GM12891 (cell line): Measurements from ENCODE around the gene TEC.

Experiments
- POLR2A ChIP-seq: IDR thresholded peaks from 2 replicates; pipeline ENCODE4 v1.6.1; 2011; ENCODE audit warnings: low read depth, low read length, control low read depth
- POLR2AphosphoS5 ChIP-seq: IDR thresholded peaks from 2 replicates; pipeline ENCODE4 v1.6.1; 2011; ENCODE audit warnings: low read depth, low read length, control low read depth

DNA sequence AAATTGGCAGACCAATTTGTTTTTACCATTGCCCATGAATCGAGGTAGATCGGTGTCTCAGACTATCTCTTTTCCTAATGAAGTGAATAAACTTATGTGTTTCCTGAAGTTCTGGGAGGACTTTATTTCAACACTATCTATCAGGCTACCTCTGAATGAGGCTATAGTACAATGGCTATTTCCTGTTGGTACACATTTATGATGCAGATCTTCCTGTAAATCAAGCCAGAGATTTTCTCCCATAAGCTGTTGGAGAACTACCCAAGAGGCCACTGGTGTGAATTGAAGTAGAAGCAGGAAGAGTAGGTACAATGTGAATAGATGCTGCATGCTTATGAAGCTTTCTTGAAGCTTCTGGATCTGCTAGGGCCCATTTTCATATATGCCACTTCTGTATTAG is 151.6 kb downstream of the TEC start:
- no peak for TF ChIP-seq POLR2A
- no peak for TF ChIP-seq POLR2AphosphoS5
